ENCODE results near the gene JPT1. TPM values are rescaled to one million over a fixed set of nuclear protein-coding genes. Genes with fewer than 3 reads are reported as not detected.

The JPT1 gene
- total RNA-seq, 1 experiment from 2014 or later, result 341 TPM

- TF ChIP-seq ARID4B (CRISPR knock-in tag; IDR thresholded peaks at IDR 0.05; ENCODE audit: borderline replicate concordance) (no peak; the same call in 1 of the 2 replicates), E2F1 (CRISPR knock-in tag; IDR thresholded peaks at IDR 0.05) (no peak), ELF4 (CRISPR knock-in tag; IDR thresholded peaks at IDR 0.05; ENCODE audit: low read depth) (no peak), STAT6 (CRISPR knock-in tag; conservative IDR thresholded peaks at IDR 0.05; ENCODE audit: low read depth) (no peak), ZNF532 (CRISPR knock-in tag; IDR thresholded peaks at IDR 0.05; ENCODE audit: borderline replicate concordance) (no peak), KAT7 (CRISPR knock-in tag; IDR thresholded peaks at IDR 0.05; ENCODE audit: borderline replicate concordance) (no peak), PRRX2 (CRISPR knock-in tag; IDR thresholded peaks at IDR 0.05) (no peak), GABPB1 (CRISPR knock-in tag; IDR thresholded peaks at IDR 0.05) (no peak; the same call in 1 of the 2 replicates), MAX (CRISPR knock-in tag; IDR thresholded peaks at IDR 0.05) (0 out of 2 replicates have a peak, but pooled peaks have one; percentile 21), ZBTB43 (CRISPR knock-in tag; IDR thresholded peaks at IDR 0.05) (0 out of 2 replicates have a peak, but pooled peaks have one; percentile 32), TEAD1 (CRISPR knock-in tag; IDR thresholded peaks at IDR 0.05) (no peak; the same call in 1 of the 2 replicates), AR (CRISPR knock-in tag; IDR thresholded peaks at IDR 0.05) (no peak), NFYB (CRISPR knock-in tag; conservative IDR thresholded peaks at IDR 0.05; ENCODE audit: low read depth) (peak; percentile 84), ZNF317 (CRISPR knock-in tag; IDR thresholded peaks at IDR 0.05; ENCODE audit: borderline replicate concordance, low read depth) (no peak), ETV6 (CRISPR knock-in tag; IDR thresholded peaks at IDR 0.05) (no peak; the same call in 1 of the 2 replicates), ZBTB21 (CRISPR knock-in tag; IDR thresholded peaks at IDR 0.05; ENCODE audit: borderline replicate concordance) (0 out of 2 replicates have a peak, but pooled peaks have one; percentile 47), IRF1 (CRISPR knock-in tag; IDR thresholded peaks at IDR 0.05) (no peak), OVOL2 (CRISPR knock-in tag; IDR thresholded peaks at IDR 0.05; ENCODE audit: borderline replicate concordance) (no peak), CREM (CRISPR knock-in tag; IDR thresholded peaks at IDR 0.05) (peak; percentile 47; the same call in 1 of the 2 replicates)
These were observed 28.5 kb upstream of the JPT1 start, which contains the start of gene SUMO2 (continued) for GRCh38 chr17:75182569-75183436.
